ENCODE measurements around the gene OPN4. TPM values are rescaled to one million over a fixed set of nuclear protein-coding genes. Genes with fewer than 3 reads are reported as not detected.

The OPN4 gene
- total and polyA plus RNA-seq, 2 of the 13 experiments (the other 11 are each of a cell fraction or from before 2014, with no cell fraction given), result not detected

- peak; percentile 47 for TF ChIP-seq PAXIP1 (CRISPR knock-in tag; conservative IDR thresholded peaks at IDR 0.05)
- peak; percentile 38; the same call in 1 of the 2 replicates for TF ChIP-seq MXD3 (CRISPR knock-in tag; IDR thresholded peaks at IDR 0.05)
- no peak for TF ChIP-seq ZNF484 (CRISPR knock-in tag; IDR thresholded peaks at IDR 0.05; ENCODE audit: borderline replicate concordance, low read depth)
- peak; percentile 61 for TF ChIP-seq SPEN (CRISPR knock-in tag; IDR thresholded peaks at IDR 0.05; ENCODE audit: low read depth)
- TF ChIP-seq, protein P1, sequence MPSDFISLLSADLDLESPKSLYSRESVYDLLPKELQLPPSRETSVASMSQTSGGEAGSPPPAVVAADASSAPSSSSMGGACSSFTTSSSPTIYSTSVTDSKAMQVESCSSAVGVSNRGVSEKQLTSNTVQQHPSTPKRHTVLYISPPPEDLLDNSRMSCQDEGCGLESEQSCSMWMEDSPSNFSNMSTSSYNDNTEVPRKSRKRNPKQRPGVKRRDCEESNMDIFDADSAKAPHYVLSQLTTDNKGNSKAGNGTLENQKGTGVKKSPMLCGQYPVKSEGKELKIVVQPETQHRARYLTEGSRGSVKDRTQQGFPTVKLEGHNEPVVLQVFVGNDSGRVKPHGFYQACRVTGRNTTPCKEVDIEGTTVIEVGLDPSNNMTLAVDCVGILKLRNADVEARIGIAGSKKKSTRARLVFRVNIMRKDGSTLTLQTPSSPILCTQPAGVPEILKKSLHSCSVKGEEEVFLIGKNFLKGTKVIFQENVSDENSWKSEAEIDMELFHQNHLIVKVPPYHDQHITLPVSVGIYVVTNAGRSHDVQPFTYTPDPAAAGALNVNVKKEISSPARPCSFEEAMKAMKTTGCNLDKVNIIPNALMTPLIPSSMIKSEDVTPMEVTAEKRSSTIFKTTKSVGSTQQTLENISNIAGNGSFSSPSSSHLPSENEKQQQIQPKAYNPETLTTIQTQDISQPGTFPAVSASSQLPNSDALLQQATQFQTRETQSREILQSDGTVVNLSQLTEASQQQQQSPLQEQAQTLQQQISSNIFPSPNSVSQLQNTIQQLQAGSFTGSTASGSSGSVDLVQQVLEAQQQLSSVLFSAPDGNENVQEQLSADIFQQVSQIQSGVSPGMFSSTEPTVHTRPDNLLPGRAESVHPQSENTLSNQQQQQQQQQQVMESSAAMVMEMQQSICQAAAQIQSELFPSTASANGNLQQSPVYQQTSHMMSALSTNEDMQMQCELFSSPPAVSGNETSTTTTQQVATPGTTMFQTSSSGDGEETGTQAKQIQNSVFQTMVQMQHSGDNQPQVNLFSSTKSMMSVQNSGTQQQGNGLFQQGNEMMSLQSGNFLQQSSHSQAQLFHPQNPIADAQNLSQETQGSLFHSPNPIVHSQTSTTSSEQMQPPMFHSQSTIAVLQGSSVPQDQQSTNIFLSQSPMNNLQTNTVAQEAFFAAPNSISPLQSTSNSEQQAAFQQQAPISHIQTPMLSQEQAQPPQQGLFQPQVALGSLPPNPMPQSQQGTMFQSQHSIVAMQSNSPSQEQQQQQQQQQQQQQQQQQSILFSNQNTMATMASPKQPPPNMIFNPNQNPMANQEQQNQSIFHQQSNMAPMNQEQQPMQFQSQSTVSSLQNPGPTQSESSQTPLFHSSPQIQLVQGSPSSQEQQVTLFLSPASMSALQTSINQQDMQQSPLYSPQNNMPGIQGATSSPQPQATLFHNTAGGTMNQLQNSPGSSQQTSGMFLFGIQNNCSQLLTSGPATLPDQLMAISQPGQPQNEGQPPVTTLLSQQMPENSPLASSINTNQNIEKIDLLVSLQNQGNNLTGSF (CRISPR knock-in tag; IDR thresholded peaks at IDR 0.05), result no peak
- TF ChIP-seq ISX (CRISPR knock-in tag; conservative IDR thresholded peaks at IDR 0.05), result no peak
- no peak for TF ChIP-seq TSC22D2 (CRISPR knock-in tag; IDR thresholded peaks at IDR 0.05; ENCODE audit: borderline replicate concordance)
- TF ChIP-seq ZNF33B (CRISPR knock-in tag; IDR thresholded peaks at IDR 0.05), result 0 out of 2 replicates have a peak, but pooled peaks have one; percentile 48
- no peak for TF ChIP-seq DNMT3B (CRISPR knock-in tag; conservative IDR thresholded peaks at IDR 0.05)
- TF ChIP-seq JUND (CRISPR knock-in tag; IDR thresholded peaks at IDR 0.05), result no peak
- TF ChIP-seq MYNN (CRISPR knock-in tag; IDR thresholded peaks at IDR 0.05; ENCODE audit: low read depth), result no peak
- TF ChIP-seq, protein P2, sequence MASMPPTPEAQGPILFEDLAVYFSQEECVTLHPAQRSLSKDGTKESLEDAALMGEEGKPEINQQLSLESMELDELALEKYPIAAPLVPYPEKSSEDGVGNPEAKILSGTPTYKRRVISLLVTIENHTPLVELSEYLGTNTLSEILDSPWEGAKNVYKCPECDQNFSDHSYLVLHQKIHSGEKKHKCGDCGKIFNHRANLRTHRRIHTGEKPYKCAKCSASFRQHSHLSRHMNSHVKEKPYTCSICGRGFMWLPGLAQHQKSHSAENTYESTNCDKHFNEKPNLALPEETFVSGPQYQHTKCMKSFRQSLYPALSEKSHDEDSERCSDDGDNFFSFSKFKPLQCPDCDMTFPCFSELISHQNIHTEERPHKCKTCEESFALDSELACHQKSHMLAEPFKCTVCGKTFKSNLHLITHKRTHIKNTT (CRISPR knock-in tag; IDR thresholded peaks at IDR 0.05), result no peak
- peak; percentile 36; the same call in 1 of the 2 replicates for TF ChIP-seq KLF6 (CRISPR knock-in tag; IDR thresholded peaks at IDR 0.05)
- no peak for TF ChIP-seq HOXD1 (CRISPR knock-in tag; IDR thresholded peaks at IDR 0.05)
- no peak for TF ChIP-seq HMG20A (CRISPR knock-in tag; IDR thresholded peaks at IDR 0.05; ENCODE audit: borderline replicate concordance)
- no peak for TF ChIP-seq CREM (IDR thresholded peaks at IDR 0.05)
- TF ChIP-seq CREM (CRISPR knock-in tag; IDR thresholded peaks at IDR 0.05), result no peak
- TF ChIP-seq ZNF446 (CRISPR knock-in tag; IDR thresholded peaks at IDR 0.05), result no peak
- TF ChIP-seq EEA1 (CRISPR knock-in tag; IDR thresholded peaks at IDR 0.05; ENCODE audit: borderline replicate concordance), result no peak
- no peak for TF ChIP-seq SUZ12 (IDR thresholded peaks at IDR 0.05; ENCODE audit: low read depth, low read length)
- TF ChIP-seq ZNF543 (CRISPR knock-in tag; IDR thresholded peaks at IDR 0.05), result peak; percentile 25; the same call in 1 of the 2 replicates
- no peak for TF ChIP-seq RORA (CRISPR knock-in tag; IDR thresholded peaks at IDR 0.05)
These were observed 56.7 kb downstream of the OPN4 start (continued) for GRCh38 chr10:86710987-86711512.
